HEK293T (cell line): Measurements from ENCODE around the gene IL6R.

Source experiments
- FOXM1 ChIP-seq: fragments of 450-650 bp; IDR thresholded peaks from 2 replicates; pipeline ENCODE4 v1.6.1; 2017; ENCODE audit warnings: mild to moderate bottlenecking, borderline replicate concordance
- TARDBP ChIP-seq: fragments of 450-650 bp; IDR thresholded peaks from 2 replicates; pipeline ENCODE4 v1.6.1; 2016
- ZNF384 ChIP-seq: fragments of 450-650 bp; IDR thresholded peaks from 2 replicates; pipeline ENCODE4 v1.6.1; 2016

- no peak for TF ChIP-seq ZNF384
- TF ChIP-seq TARDBP, result no peak
- no peak for TF ChIP-seq FOXM1
These were observed 6.5 kb upstream of the IL6R start for GRCh38 chr1:154398678-154399077.
